Neural cell (in vitro differentiated cells): ENCODE data around the gene BANF1. TPM values are rescaled to one million over a fixed set of nuclear protein-coding genes. Genes with fewer than 3 reads are reported as not detected.

ENCODE experiments used
- H2AFZ ChIP-seq: fragments of 200-600, 300-800 bp; sonication (generic), shearing (Covaris generic); 2 replicates; pipeline ENCODE4 v1.6.0; 2014; ENCODE audit warnings: low read depth, mild to moderate bottlenecking, antibody characterized with exemption, low read length, moderate library complexity
- H3F3A ChIP-seq: fragments of 200-600 bp; shearing (Covaris generic); 2 replicates; pipeline ENCODE4 v1.6.1; 2016; ENCODE audit warnings: mild to moderate bottlenecking, moderate library complexity, mixed read lengths, antibody characterized with exemption, low read length; ENCODE audit not compliant: insufficient read depth, poor library complexity, severe bottlenecking
- H3K27ac ChIP-seq: fragments of 200-600, 300-800 bp; sonication (generic), shearing (Covaris generic); 2 replicates; pipeline ENCODE4 v1.5.1; 2014; ENCODE audit warnings: mild to moderate bottlenecking, low read length, moderate library complexity
- H3K27me3 ChIP-seq: fragments of 300-800, 200-600 bp; sonication (generic), shearing (Covaris generic); 2 replicates; pipeline ENCODE4 v1.6.0; 2014; ENCODE audit warnings: mild to moderate bottlenecking, low read depth, low read length, moderate library complexity; ENCODE audit not compliant: insufficient read depth
- H3K36me3 ChIP-seq: fragments of 300-800, 200-600 bp; sonication (generic), shearing (Covaris generic); 2 replicates; pipeline ENCODE4 v1.5.1; 2014; ENCODE audit warnings: mild to moderate bottlenecking, antibody characterized with exemption, low read length, moderate library complexity; ENCODE audit not compliant: insufficient read depth
- H3K4me2 ChIP-seq: fragments of 300-800, 200-600 bp; sonication (generic), shearing (Covaris generic); 2 replicates; pipeline ENCODE4 v1.6.0; 2014; ENCODE audit warnings: mild to moderate bottlenecking, low read length
- H3K4me3 ChIP-seq: fragments of 300-800, 200-600 bp; sonication (generic), shearing (Covaris generic); 2 replicates; pipeline ENCODE4 v1.5.1; 2014; ENCODE audit warnings: mild to moderate bottlenecking, low read length, moderate library complexity
- H3K79me2 ChIP-seq: fragments of 200-600 bp; shearing (Covaris generic); replicated peaks from 2 replicates; pipeline ENCODE4 v1.6.0; 2014; ENCODE audit warnings: mild to moderate bottlenecking, low read length, moderate library complexity; ENCODE audit not compliant: insufficient read depth
- H3K9ac ChIP-seq: fragments of 300-800, 200-600 bp; sonication (generic), shearing (Covaris generic); 2 replicates; pipeline ENCODE4 v1.6.1; 2016; ENCODE audit warnings: mild to moderate bottlenecking, low read length, mixed read lengths
- H3K9me2 ChIP-seq: fragments of 200-600 bp; shearing (Covaris generic); 2 replicates; pipeline ENCODE4 v1.6.1; 2016; ENCODE audit warnings: mild to moderate bottlenecking, low read length, mixed read lengths; ENCODE audit not compliant: insufficient read depth
- H3K9me3 ChIP-seq: fragments of 200-600, 300-800 bp; sonication (generic), shearing (Covaris generic); 2 replicates; pipeline ENCODE4 v1.6.1; 2016; ENCODE audit warnings: mild to moderate bottlenecking, mixed run types, low read length, moderate library complexity, mixed read lengths
- H4K20me1 ChIP-seq: fragments of 200-600 bp; shearing (Covaris generic); 2 replicates; pipeline ENCODE4 v1.6.1; 2016; ENCODE audit warnings: mild to moderate bottlenecking, mixed run types; ENCODE audit not compliant: insufficient read depth
- EZH2 ChIP-seq: fragments of 200-600, 300-800 bp; shearing (Covaris generic), sonication (generic); IDR thresholded peaks from 2 replicates; pipeline ENCODE4 v1.6.1; 2014; ENCODE audit warnings: antibody characterized with exemption, low read length, borderline replicate concordance, mild to moderate bottlenecking; ENCODE audit not compliant: insufficient read depth, poor library complexity, severe bottlenecking
- MXI1 ChIP-seq: fragments of 450-650 bp; conservative IDR thresholded peaks from 2 replicates; pipeline ENCODE4 v1.6.1; 2014; ENCODE audit warnings: antibody characterized with exemption, mild to moderate bottlenecking; ENCODE audit not compliant: poor library complexity, severe bottlenecking
- POLR2AphosphoS5 ChIP-seq: IDR thresholded peaks from 2 replicates; pipeline ENCODE4 v1.6.1; 2012
- RAD21 ChIP-seq: fragments of 450-650 bp; conservative IDR thresholded peaks from 2 replicates; pipeline ENCODE4 v1.6.1; 2014; ENCODE audit warnings: antibody characterized with exemption, mild to moderate bottlenecking, moderate library complexity
- SMC3 ChIP-seq: fragments of 450-650 bp; conservative IDR thresholded peaks from 2 replicates; pipeline ENCODE4 v1.6.1; 2014; ENCODE audit warnings: antibody characterized with exemption, mild to moderate bottlenecking, moderate library complexity; ENCODE audit not compliant: poor library complexity
- TAF1 ChIP-seq: IDR thresholded peaks from 2 replicates; pipeline ENCODE4 v1.6.1; 2012; ENCODE audit warnings: low read depth
- polyA plus RNA-seq: library from polyadenylated mRNA; depleted of rRNA; stranded (reverse); fragments of >200 nt; gene quantifications from 2 replicates; pipeline ENCODE4 v1.2.3, GENCODE V29; 2014
- TF ChIP-seq, protein P1 (sequence below): fragments of 450-650 bp; IDR thresholded peaks from 2 replicates; pipeline ENCODE4 v1.5.1; 2014; ENCODE audit warnings: antibody characterized with exemption, mild to moderate bottlenecking, moderate library complexity; ENCODE audit not compliant: poor library complexity, severe bottlenecking
- TF ChIP-seq, protein P2 (sequence below): IDR thresholded peaks from 2 replicates; pipeline ENCODE4 v1.6.1; 2012; ENCODE audit warnings: borderline replicate concordance

BANF1 gene
- polyA plus RNA-seq, 1 donor from 2014 or later: 60.0 TPM

DNA sequence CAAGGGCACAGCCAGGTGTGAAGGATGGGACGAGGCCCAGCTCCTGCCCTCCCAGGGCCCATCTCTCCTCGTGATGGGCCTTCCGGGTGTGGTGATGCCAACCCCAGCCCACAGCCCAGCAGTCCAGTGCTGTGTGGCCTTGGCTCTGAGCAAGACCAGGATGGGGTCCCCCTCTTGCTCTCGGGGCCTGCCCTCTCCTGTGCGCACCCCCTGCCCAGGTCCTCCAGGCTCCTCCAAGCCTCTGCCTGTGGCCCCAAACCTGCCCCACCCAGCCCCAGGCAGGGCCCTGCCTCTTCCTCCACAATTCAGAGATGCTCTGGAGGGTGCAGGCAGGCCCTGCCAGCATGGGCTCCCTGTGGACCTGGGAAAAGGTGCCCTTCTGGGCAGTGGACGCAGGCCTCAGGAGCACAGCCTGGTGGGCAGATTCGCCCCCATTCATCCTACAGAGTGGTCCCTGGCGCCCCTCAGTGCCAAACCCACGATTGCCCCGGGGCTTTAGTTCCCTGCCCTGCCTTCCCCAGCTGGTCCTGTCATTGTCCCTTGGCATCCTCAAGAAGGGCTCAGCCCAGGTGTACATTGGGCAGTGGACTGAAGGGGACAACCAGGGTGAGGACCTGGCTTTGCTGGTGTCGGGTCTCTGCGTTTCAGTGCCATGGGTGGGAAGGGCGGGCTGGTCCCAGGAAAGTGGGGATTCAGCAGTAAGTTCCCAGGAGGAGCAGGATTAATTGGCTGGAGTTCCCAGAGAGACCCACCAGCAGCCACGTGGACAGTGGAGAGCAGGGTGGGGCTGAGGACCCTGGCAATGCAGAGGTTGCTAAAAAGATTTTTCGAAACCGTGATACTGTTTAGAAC is 20.1 kb upstream of the BANF1 start:
- Histone ChIP-seq H3K9me3 (no peaks in the 10 kb centered on the region), H3K4me2 (no peak overlapping the region), H4K20me1 (no peaks in the 10 kb centered on the region)

DNA sequence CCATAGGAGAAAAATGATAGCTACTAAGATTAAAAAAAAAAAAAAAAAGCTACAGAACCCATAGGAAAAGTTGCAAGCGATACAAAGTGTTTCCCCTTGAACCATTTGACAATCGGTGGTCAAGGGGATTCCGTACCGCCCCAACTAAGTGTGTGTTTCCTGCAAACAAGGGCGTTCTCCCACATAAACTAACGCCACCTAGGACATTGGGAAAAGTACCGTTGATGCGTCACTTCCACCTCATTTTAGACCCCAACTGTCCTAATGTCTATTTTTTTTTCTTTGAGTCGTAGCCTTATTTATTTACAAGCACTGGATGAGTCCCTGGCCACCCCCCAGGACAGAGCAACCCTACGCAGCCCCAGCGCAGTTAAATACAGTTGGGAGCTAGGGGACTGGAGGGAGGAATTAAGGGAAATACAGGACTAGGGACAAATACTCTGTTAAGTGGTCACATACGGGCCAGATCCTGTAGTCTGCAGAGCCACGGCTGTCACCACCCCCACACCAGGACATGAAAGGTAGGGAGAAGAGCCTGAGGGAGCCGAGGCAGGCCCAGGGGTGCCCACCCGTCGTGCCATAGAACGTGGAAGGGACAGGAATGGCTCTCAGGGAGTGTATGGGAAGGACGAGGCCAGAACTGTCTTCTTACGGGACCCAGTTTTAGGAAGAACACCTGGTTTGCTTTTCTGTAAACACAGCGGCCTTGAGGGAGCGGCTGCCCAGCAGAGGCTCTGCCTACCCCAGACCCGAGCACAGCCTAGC is 19.3 kb upstream of the BANF1 start:
- Histone ChIP-seq H3K9me2 (no peaks in the 10 kb centered on the region), H3K4me2 (no peak overlapping the region), H3K9me3 (no peaks in the 10 kb centered on the region), H3K27me3 (no peaks in the 10 kb centered on the region), H3F3A (no peaks in the 10 kb centered on the region), H3K36me3 (no peaks in the 10 kb centered on the region), H2AFZ (no peak overlapping the region), H3K27ac (no peak overlapping the region), H3K9ac (no peak overlapping the region), H3K4me3 (no peak overlapping the region), H3K79me2 (no peaks in the 10 kb centered on the region), H4K20me1 (no peaks in the 10 kb centered on the region)
- TF ChIP-seq MXI1 (no peak), POLR2AphosphoS5 (no peak), EZH2 (no peak), TAF1 (no peak), RAD21 (no peak)
- TF ChIP-seq, protein P1, sequence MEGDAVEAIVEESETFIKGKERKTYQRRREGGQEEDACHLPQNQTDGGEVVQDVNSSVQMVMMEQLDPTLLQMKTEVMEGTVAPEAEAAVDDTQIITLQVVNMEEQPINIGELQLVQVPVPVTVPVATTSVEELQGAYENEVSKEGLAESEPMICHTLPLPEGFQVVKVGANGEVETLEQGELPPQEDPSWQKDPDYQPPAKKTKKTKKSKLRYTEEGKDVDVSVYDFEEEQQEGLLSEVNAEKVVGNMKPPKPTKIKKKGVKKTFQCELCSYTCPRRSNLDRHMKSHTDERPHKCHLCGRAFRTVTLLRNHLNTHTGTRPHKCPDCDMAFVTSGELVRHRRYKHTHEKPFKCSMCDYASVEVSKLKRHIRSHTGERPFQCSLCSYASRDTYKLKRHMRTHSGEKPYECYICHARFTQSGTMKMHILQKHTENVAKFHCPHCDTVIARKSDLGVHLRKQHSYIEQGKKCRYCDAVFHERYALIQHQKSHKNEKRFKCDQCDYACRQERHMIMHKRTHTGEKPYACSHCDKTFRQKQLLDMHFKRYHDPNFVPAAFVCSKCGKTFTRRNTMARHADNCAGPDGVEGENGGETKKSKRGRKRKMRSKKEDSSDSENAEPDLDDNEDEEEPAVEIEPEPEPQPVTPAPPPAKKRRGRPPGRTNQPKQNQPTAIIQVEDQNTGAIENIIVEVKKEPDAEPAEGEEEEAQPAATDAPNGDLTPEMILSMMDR: no peak

More for the DNA sequence above, 20.1 kb upstream of the BANF1 start:
- TF ChIP-seq EZH2: no peak
- no peak for TF ChIP-seq POLR2AphosphoS5
- TF ChIP-seq, protein P1: no peak
- no peak overlapping the region for H3K9ac ChIP-seq
- H3K27me3 ChIP-seq: no peaks in the 10 kb centered on the region
- H3K9me2 ChIP-seq: no peaks in the 10 kb centered on the region
- no peak overlapping the region for H2AFZ ChIP-seq
- H3K4me3 ChIP-seq: no peak overlapping the region
- no peaks in the 10 kb centered on the region for H3K36me3 ChIP-seq
- H3F3A ChIP-seq: no peaks in the 10 kb centered on the region
- no peak overlapping the region for H3K27ac ChIP-seq
- no peaks in the 10 kb centered on the region for H3K79me2 ChIP-seq

DNA sequence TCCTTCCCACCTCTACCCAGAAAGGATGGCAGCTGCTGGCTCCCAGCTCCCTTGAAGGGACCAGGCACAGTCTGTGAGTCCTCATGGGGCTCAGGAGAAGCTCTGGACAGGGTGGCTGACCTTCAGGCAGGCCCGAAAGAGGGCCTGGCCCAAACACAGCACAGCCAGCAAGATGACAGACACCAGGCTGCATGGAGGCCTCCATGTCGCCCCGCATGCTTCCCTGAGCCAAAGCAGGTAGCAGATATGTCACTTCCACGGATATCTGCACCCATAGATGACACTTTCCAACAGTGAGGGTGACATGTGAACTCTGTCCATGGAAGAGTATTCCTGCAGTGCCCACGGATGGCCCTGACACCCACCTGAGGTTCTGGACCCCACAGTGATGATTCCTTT is 18.7 kb upstream of the BANF1 start:
- Histone ChIP-seq H3K9me2 (no peaks in the 10 kb centered on the region), H3K27me3 (no peaks in the 10 kb centered on the region), H3K36me3 (no peaks in the 10 kb centered on the region), H3K9ac (no peak overlapping the region), H3K27ac (no peak overlapping the region), H3K9me3 (no peaks in the 10 kb centered on the region), H3F3A (no peaks in the 10 kb centered on the region), H3K4me3 (no peak overlapping the region), H4K20me1 (no peaks in the 10 kb centered on the region), H3K4me2 (no peak overlapping the region), H3K79me2 (no peaks in the 10 kb centered on the region), H2AFZ (no peak overlapping the region)
- no peak for TF ChIP-seq RAD21
- TF ChIP-seq, protein P1: no peak
- TF ChIP-seq TAF1: no peak
- no peak for TF ChIP-seq POLR2AphosphoS5
- TF ChIP-seq EZH2: no peak
- TF ChIP-seq, protein P2, sequence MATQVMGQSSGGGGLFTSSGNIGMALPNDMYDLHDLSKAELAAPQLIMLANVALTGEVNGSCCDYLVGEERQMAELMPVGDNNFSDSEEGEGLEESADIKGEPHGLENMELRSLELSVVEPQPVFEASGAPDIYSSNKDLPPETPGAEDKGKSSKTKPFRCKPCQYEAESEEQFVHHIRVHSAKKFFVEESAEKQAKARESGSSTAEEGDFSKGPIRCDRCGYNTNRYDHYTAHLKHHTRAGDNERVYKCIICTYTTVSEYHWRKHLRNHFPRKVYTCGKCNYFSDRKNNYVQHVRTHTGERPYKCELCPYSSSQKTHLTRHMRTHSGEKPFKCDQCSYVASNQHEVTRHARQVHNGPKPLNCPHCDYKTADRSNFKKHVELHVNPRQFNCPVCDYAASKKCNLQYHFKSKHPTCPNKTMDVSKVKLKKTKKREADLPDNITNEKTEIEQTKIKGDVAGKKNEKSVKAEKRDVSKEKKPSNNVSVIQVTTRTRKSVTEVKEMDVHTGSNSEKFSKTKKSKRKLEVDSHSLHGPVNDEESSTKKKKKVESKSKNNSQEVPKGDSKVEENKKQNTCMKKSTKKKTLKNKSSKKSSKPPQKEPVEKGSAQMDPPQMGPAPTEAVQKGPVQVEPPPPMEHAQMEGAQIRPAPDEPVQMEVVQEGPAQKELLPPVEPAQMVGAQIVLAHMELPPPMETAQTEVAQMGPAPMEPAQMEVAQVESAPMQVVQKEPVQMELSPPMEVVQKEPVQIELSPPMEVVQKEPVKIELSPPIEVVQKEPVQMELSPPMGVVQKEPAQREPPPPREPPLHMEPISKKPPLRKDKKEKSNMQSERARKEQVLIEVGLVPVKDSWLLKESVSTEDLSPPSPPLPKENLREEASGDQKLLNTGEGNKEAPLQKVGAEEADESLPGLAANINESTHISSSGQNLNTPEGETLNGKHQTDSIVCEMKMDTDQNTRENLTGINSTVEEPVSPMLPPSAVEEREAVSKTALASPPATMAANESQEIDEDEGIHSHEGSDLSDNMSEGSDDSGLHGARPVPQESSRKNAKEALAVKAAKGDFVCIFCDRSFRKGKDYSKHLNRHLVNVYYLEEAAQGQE: no peak
- TF ChIP-seq MXI1: no peak
- TF ChIP-seq SMC3: no peak
